Left renal pelvis (tissue), 4 donors: ENCODE measurements around the gene RHBDD3. TPM values are rescaled to one million over a fixed set of nuclear protein-coding genes. Genes with fewer than 3 reads are reported as not detected.
A peak's percentile ranks its signal among the peaks of the same experiment; 100 is the strongest.

Experiments
- DNase-seq, 4 donors: peaks; one replicate each; pipeline ENCODE4 v3.0.0-alpha.2; 2013; ENCODE audit warnings: low read depth in 4 of 4, low spot score in 3 of 4
- polyA plus RNA-seq, 4 donors: library from polyadenylated mRNA; unstranded; fragments of 120-200 nt; gene quantifications; one replicate each; pipeline ENCODE4 v1.2.1, GENCODE V29; 2013; ENCODE audit not compliant: insufficient read length in 4 of 4

The RHBDD3 gene
- polyA plus RNA-seq, 4 donors: 22.5 to 40.3 (median 26.3) TPM

DNA sequence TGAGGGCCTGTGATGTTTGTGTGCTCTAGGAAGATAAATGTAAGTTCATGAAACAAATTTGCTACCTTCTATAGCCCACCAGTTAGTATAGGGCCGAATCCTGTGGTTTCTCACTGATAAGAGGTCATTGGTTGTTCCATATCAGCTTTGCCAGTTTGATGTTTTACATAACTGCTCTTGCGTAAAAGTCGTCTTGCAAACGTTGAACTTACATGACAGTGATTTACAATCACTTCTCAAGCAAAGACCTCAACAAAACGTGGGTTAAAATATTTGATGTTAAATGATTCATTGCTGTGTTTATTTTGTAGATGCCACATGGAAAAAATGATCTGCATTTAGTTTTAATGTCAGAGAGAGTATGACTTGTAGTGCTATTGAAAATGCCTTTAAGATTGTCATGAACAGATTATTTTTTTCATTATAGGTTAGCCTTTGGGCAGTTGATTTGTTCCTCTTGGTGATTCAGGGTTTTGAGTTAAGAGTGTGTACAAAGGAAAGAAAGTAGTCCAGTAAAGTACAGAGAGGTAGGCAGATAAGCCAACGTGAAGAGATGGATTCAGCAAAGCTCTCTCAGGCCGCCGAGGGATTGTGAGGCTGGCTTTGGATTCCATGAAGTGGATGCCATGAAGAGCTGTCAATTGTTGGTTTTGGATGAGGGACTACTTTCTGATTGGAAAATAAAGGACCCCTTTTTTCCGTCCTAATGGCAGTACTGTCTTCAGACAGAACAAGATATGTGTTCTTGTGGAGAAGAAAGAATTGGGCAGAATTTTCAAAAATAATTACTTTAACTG lies 2.9 kb upstream of the RHBDD3 start:
- DNase-seq: no peak

GRCh38 chr22:29269731-29270474 lies 2.1 kb upstream of the RHBDD3 start:
- no peak for DNase-seq

DNA sequence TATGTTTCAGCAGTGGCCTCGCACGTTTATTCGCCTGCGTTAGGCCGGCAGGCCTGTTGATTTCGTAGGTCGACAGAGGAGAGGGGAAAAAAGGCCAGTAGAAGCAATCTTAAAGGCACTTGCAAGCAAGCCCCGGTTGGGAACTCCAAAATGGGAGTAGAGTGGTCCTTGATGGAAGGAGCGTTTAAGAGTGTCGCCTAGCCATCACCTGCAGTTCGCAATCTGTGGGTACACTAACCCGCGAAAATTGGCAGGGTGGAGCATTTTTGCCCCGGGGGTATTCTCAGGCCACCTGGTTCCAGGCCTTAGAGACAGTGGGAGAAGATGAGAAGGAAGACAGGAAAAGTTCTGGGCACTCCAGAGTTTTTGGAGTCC lies 1.4 kb upstream of the RHBDD3 start:
- no peak for DNase-seq

DNA sequence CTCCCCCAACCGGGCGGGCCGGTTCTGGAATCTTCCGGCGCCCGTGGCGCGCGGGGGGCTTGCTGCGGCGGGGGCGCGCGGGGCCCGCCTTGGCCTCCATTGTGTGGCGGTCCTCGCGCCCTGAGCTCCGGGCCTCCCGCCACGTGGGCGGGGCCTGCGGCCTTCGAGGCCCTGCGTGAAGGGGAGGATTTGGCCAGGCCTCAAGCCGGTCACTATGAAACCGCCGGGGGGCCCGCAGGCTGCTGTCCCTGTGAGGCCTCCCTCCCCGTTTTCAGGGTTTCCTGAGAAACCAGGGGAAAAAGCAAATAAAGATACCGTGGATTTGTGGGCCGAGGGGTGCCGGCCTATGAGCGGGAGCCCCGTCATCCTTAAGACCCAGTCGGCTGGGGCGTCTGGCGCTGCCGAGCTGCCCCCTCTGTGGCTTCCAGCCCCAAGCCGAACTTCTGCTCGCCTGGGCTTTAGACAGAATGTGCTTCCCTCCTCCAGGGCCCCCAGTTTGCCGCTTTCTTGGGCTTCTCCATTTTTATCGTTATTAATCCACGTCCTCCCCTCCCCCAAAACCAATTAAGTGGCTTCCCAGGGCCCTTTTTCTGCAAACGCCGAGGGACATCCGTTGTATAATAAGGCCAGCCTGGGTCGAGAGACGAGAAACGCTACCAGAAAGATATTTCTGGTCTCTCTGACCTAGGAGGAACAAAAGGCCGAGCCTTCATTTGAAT lies 889 bp upstream of the RHBDD3 start:
- peak in 2 of 4 donors; percentile 36 to 42 for DNase-seq

- DNase-seq: no peak
These were observed 321 bp downstream of the RHBDD3 start for GRCh38 chr22:29267462-29267857.

- DNase-seq: no peak
These were observed 968 bp downstream of the RHBDD3 start for GRCh38 chr22:29266564-29267461.

DNA sequence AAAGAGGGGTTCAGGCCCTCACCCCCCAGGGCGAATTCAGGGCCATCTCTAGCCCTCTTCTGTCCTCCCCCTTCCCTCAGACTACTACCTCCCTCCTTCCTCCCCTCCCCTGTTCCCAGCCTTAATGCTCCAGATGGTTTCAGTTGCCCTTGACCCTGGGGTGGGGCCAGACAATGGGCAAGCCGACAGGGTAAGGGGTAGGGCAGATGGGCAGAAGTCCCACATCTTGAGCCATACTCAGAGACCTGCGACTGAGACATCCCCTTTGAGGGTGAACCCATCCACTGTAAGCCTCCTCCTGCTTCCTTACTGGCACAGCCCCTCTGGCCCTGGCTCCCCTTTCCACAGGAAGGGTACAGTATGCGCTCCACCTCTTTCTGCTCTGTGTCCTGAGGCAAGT lies 1.9 kb downstream of the RHBDD3 start:
- DNase-seq: no peak

- no peak for DNase-seq
These were observed 2.5 kb downstream of the RHBDD3 start for GRCh38 chr22:29265305-29265704.

GRCh38 chr22:29263791-29264276 lies 3.9 kb downstream of the RHBDD3 start:
- DNase-seq: no peak

DNA sequence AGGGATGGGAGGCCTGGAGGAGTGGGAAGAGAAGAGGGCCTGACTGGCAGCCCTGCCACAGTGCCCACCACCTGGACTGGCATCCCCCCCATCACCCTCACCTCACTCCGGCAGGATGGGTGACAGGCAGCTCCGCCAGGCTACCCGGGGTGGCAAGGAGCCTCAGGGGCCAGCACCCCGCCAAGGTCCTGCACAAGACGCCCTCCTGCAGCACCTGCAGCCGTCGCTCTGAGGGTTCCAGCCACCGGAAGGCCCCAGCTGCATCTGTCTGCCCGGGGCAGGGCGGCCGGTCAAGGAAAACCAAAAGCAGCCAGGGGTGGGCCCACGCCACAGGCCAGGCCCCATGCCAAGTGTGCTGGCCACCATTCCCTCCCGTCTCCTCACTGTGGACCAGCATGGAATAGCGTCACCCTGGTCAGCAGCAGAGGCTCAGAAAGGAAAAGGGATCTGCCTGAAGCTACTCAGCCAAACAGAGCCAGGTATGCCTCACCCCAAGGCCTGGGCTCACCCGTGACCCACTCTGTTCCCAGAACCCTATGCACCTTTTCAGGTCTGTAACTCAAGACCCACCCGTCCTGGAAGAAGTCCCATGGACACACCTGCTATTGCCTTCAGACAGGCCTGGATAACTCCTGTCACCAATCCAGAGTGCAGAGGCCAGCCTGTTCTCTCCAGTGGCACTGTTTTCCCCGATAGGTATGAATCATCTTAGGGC lies 7.0 kb downstream of the RHBDD3 start:
- DNase-seq: no peak

- DNase-seq: no peak
These were observed 7.7 kb downstream of the RHBDD3 start for GRCh38 chr22:29260031-29260560.

GRCh38 chr22:29259253-29259899 lies 8.4 kb downstream of the RHBDD3 start:
- DNase-seq: no peak

DNA sequence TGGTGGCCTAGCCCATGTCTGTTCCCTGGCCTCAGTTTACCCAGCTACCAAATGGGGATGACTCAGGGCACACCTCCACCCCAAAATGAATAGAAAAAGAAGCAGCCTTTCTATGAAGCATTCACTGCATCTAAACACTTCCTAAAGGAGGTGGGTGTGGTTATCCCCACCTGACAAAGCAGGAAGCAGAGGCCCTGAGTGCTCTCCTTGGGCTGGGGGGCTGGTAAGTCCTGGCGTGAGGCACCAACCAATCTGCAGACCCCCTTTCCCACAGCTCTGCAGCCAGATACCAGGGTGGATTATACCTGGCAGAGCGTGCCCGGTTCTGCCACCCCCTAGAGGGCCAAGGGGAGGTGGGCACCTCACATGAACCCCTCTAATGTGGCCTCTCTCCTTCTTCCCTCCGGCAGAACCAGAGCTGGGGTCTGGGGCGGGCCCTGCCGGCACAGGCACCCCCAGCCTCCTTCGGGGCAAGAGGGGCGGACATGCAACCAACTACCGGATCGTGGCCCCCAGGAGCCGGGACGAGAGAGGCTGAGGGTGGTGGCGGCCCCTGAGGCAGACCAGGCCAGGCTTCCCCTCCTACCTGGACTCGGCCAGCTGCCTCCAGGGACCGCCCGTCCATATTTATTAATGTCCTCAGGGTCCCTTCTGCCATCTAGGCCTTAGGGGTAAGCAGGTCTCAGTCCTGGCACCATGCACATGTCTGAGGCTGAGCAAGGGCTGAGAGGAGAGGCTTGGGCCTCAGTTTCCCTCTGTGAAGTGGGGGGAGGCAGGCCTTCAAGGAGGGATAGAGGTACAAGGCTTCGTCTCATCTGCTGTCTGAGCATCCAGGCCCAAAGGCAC lies 9.2 kb downstream of the RHBDD3 start:
- no peak for DNase-seq

GRCh38 chr22:29257751-29258181 lies 10.0 kb downstream of the RHBDD3 start:
- DNase-seq: no peak

DNA sequence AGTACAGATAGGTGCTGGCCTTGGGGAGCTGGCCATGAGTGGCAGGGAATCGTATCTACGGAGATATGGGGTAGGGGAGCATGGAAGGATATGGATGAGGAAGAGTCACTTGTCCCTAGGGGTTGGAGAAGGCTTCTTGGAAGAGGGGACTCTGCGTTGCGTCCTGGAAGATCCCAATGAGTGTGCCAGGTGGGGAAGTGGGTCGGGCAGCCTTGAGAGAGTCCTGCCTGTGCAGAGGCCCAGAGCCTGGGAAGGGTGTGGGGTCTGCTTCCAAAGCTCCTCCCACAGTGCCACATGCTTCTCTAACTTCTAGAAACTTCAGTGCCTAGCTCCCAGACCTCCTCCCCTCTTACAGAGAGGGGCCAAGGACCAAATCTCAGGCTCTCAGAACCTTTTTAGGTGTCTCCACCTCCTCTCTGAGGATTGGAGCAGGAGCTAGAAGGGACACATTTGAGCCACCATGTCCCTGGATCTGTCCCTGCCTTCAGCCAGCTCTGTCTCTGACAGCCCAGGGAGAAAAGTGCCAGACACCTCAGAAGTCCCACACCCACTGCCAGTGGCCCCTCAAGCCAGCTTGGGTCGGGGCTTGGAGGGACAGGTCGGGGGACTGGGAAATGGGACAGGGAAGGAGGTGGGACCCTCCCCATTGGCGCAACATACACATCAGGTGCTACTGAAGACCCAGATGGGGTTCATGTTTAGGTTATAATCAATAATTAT lies 11.0 kb downstream of the RHBDD3 start:
- no peak for DNase-seq

GRCh38 chr22:29255064-29255621 lies 12.6 kb downstream of the RHBDD3 start:
- no peak for DNase-seq

GRCh38 chr22:29254286-29254660 lies 13.5 kb downstream of the RHBDD3 start:
- no peak for DNase-seq
